Cardiac septum (tissue), 1 donor: ENCODE data around the gene SIRPG. TPM values are rescaled to one million over a fixed set of nuclear protein-coding genes. Genes with fewer than 3 reads are reported as not detected.

ENCODE experiments used
- DNase-seq: peaks from one replicate; pipeline ENCODE4 v3.0.0-alpha.2; 2020; ENCODE audit warnings: low spot score
- intact Hi-C: fragments of 100-400 bp; cut with DNase I; formaldehyde crosslinking; loops from one replicate; pipeline ENCODE4 v1.14.0; 2022
- total RNA-seq: library from RNA; stranded (reverse); fragmentation: NEBNext Ultra II Directional; extraction: Animal tissue kit (Norgen Biotek cat#: 25700); gene quantifications from one replicate; pipeline ENCODE4 v1.2.1, GENCODE V29; 2021
- donor health status: DM: no; HTN: no; CAD: no.

The SIRPG gene
- total RNA-seq, 1 donor from 2014 or later, result not detected

DNA sequence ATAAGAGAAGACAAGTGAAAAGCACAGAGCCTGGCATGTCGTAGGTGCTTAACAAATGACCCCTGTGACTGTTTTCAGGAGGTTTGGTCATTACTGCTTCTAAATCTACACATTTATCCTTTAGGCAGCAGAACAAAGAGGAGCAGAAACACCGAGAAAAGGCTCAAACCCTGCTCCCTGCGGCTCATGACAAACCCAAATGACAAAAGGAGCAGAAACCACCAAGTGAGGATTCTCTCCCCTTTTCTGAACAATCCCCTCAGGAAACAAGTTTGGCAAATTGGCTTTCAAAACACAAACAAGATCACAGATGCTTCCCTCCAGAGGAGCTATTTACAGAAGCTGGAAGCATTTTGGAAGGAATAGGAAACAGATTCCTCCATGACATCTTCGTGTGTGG is 15.8 kb upstream of the SIRPG start:
- no peak for DNase-seq
- intact Hi-C loops, result no loop called here

DNA sequence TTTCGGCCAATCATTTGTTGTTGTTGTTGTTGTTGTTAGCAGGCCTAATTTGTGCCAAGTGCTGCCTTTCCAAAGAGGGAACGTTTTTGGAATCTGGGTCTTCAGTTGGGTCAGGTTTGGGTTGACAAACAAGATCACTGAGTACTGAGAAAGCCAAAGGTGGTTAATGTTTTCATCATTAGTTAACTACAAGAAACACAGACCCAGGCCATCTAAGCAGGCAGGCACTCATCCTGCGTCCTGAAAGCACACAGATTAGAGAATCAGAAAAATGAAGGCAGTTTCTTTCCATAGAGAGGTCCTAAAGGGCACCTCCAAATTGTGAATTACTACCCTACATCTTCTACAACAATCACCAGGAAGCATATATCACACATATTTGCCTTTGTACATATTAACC is 15.1 kb upstream of the SIRPG start:
- no peak for DNase-seq
- intact Hi-C loops, result no loop called here

- intact Hi-C loops, result no loop called here
- DNase-seq, result no peak
Observed at GRCh38 chr20:1671891-1672669, 14.5 kb upstream of the SIRPG start.

- no peak for DNase-seq
Observed at GRCh38 chr20:1669304-1669703, 11.7 kb upstream of the SIRPG start.

GRCh38 chr20:1667502-1668085 is 10.0 kb upstream of the SIRPG start:
- no peak for DNase-seq
- intact Hi-C loops, result no loop called here

More at GRCh38 chr20:1669304-1669703, 11.7 kb upstream of the SIRPG start:
- intact Hi-C loops, result no loop called here

- intact Hi-C loops, result no loop called here
- DNase-seq, result no peak
Observed at GRCh38 chr20:1666802-1667201, 9.2 kb upstream of the SIRPG start.

GRCh38 chr20:1665345-1665744 is 7.8 kb upstream of the SIRPG start:
- intact Hi-C loops, result no loop called here
- DNase-seq, result no peak

GRCh38 chr20:1664911-1665310 is 7.3 kb upstream of the SIRPG start:
- no peak for DNase-seq
- intact Hi-C loops, result no loop called here

- intact Hi-C loops, result no loop called here
- DNase-seq, result no peak
Observed at GRCh38 chr20:1663917-1664316, 6.3 kb upstream of the SIRPG start.

GRCh38 chr20:1661542-1662299 is 4.1 kb upstream of the SIRPG start:
- intact Hi-C loops, result no loop called here
- no peak for DNase-seq

DNA sequence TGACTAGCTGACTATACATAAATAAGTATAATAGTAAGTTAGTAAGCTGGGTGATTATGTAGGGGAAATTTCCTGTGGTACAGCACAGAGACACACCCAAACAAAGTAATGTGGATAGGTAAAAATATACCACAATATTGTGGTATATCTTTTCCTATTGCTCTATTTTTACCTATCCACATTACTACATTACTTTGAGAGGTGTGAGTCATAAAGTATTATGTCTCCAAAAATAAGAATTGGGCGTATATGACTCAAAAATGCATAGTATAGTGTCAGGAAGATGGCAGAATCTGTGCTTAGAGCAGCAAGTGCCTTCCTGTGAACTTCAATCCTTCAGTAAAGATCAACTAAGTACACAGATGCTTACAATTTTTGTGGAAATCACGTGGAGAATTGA is 2.7 kb upstream of the SIRPG start:
- DNase-seq, result no peak
- intact Hi-C loops, result no loop called here

DNA sequence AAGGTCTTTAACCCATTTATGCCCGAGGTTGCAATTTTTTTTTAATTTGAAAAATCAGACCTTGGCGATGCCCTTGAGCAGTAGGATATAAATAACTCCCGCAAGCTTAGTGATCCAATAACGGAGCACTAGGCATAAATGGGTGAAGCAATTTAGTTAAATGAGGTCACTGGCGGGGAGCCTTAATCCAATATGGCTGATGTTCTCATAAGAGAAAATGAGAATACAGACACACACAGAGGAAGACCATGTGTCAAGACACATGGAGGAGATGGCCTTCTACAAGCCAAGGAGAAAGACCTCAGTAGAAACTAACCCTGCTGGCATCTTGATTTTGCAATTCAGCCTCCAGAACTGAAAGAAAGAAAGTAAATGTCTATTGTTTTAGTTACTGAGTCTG is 735 bp downstream of the SIRPG start:
- no peak for DNase-seq
- intact Hi-C loops, result no loop called here

DNA sequence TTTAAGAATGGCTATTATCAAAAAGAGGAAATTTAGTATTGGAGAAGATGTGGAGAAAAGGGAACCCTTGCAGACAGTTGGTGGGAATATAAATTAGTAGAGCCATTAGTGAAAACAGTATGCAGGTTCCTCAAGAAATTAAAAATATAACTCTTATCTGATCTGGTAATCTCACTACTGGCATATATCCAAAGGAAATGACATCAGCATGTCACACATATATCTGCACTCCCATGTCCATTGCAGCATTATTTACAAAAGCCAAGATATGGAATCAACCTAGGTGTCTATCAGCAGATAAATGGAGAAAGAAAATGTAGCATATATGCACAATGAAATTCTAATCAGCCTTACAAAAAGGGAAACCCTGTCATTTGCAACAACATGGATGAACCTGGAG is 2.6 kb downstream of the SIRPG start:
- no peak for DNase-seq
- intact Hi-C loops, result no loop called here

DNA sequence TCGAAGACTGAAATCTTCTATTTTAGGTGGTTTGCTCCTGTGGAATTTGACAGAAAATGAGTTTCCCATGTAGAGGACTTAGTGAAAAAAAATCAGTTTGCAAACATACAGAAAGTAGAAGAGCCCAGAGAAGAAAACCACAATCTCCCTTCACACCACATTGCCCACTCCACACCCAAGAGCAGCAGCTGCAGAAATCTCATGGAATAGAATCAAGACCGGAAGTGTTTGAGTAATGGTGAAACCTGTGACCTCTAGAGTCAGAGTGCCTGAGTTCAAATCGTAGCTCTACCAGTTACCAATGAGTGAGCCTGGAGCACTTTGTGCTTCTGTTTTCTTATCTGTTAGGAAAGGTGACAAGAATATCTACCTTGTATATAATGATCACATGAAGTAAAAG is 4.6 kb downstream of the SIRPG start:
- intact Hi-C loops, result no loop called here

DNA sequence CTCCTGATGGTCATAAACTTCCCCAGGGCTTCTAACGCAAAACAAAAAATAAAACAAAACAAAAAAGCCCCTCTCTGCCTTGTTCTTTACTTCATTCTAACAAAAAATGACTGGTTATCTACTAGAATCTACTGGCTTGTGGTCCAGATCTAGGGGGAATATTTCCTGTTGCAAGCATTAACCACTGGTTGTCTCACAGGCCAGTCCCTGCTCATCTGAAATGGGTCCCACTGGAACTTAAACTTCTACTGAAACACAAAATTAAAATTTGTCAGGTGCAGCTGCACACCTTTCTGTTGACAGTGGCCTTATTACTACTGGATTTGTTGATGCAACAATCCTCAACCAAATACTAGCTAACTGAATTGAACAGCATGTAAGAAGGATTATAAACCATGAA is 5.5 kb downstream of the SIRPG start:
- intact Hi-C loops, result no loop called here

More for the DNA sequence above, 4.6 kb downstream of the SIRPG start:
- no peak for DNase-seq

DNA sequence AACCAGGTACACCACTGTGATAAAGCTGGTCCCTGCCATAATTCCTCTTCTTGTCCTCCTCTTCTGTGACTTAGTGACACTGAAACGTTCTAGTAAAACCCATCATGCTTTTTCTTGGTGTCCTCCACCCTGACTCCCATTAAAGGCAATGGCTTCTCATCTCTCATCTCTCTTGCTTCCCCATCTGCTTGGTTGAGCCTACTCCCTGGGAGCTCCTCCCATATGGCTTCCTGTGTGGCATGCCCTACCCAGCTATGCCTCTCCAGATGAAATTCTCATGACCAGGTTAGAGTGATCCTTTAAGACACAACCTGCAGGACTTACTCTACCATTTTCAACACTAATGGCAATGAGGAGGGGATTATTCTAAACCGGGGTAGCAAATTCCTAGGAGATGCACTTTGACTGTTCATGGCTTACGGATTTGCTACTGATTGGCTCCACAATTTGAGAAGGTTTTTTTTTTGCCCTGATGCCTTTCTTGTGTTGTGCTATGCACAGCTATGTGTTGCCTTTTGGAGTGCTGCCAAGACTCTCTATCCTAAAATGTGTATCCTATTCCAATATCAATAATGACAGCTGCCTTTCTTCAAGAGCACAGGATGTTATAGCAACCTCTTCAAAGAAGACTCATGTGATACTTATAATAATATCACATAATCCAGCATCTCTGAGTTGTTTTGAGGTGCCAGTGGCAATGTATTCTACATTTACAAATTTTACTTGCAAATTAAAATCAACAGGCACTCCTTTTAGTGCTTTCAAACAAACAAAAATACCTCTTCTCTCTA is 6.1 kb downstream of the SIRPG start:
- no peak for DNase-seq
- intact Hi-C loops, result no loop called here

More for the DNA sequence above, 5.5 kb downstream of the SIRPG start:
- no peak for DNase-seq

DNA sequence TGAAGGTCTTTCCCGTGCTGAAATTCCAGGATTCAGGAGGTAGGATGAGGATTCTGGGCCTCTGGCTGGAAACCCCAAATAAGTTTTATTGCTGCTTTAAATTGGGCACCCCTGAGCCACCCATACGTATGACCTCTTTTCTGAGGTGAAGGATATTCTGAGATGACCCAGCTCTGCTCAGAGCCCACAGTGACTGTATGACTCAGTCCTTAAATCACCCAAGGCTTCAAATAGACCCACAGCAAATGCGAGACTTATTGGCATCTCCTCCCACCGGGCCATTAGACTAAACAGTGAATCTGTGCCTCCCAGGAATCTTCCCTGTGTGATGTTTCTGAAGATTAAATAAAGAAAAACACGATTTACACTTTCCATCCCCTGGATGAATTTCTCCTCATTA is 9.5 kb downstream of the SIRPG start:
- no peak for DNase-seq
- intact Hi-C loops, result no loop called here

DNA sequence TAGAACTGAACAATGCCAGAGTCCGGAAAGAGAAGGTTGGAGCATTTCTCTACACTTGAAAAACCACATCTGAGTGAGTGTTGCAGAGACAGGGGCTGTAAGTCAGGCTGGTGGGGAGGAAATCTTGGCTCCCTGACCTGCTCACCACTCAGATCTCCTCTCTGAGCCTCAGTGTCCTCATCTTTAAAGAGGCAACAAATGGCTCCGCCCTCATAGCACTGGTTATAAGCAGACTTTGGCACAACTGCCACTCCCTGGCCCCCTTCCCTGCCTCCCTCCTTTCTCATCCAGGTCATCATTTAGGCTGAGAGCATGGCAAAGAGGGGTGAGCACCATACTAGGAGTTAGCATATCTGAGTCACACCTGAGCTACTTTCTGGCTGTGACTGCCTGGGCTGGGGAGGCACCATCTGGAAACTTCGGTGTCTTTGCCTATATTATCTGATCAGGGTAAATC is 10.6 kb downstream of the SIRPG start:
- no peak for DNase-seq
- intact Hi-C loops, result no loop called here

- intact Hi-C loops, result no loop called here
- no peak for DNase-seq
Observed at GRCh38 chr20:1644101-1644962, 13.2 kb downstream of the SIRPG start.
